Activated B cell treated with CpG ODN at 0.5 μM for 24 hours (primary cell): Measurements from ENCODE around the gene FBH1. TPM values are rescaled to one million over a fixed set of nuclear protein-coding genes. Genes with fewer than 3 reads are reported as not detected.

ENCODE experiments used
- ATAC-seq: fragments of 200-7000 bp; cut with Tn5 transposase; one replicate; pipeline ENCODE4 v1.10.0; 2021; ENCODE audit warnings: low read depth, mild to moderate bottlenecking, moderate library complexity
- CTCF ChIA-PET: fragments of 350-600 bp; sonication (Branson Sonifier 250); formaldehyde crosslinking; loops from one replicate; lab custom pipeline; 2021; ENCODE audit warnings: antibody characterized with exemption; lab: Charles Lee
- POLR2A ChIA-PET: fragments of 350-600 bp; sonication (Branson Sonifier 250); formaldehyde crosslinking; loops from one replicate; lab custom pipeline; 2021; ENCODE audit warnings: antibody characterized with exemption; lab: Charles Lee
- DNase-seq: peaks from one replicate; pipeline ENCODE4 v3.0.0; 2022
- H3K27ac Mint-ChIP-seq: one replicate; pipeline ENCODE4 v1.8.0; 2020; ENCODE audit warnings: mixed read lengths
- H3K27me3 Mint-ChIP-seq: one replicate; pipeline ENCODE4 v1.8.0; 2021; ENCODE audit warnings: mixed read lengths
- H3K36me3 Mint-ChIP-seq: one replicate; pipeline ENCODE4 v1.8.0; 2021; ENCODE audit warnings: low read depth, mixed read lengths
- H3K4me1 Mint-ChIP-seq: one replicate; pipeline ENCODE4 v1.8.0; 2021; ENCODE audit warnings: mixed read lengths
- H3K4me3 Mint-ChIP-seq: one replicate; pipeline ENCODE4 v1.8.0; 2020; ENCODE audit warnings: mild to moderate bottlenecking, mixed read lengths
- H3K9me3 Mint-ChIP-seq: one replicate; pipeline ENCODE4 v1.8.0; 2020; ENCODE audit warnings: mixed read lengths
- CTCF ChIP-seq: fragments of 200-600 bp; IDR thresholded peaks from one replicate; pipeline ENCODE4 v1.8.0; 2022; ENCODE audit warnings: antibody characterized with exemption, mild to moderate bottlenecking
- intact Hi-C: fragments of 100-400 bp; cut with micrococcal nuclease; formaldehyde crosslinking; loops from one replicate; pipeline ENCODE4 v1.15.1; 2024
- total RNA-seq: library from RNA; stranded (reverse); gene quantifications from 2 replicates; pipeline ENCODE4 v1.2.3, GENCODE V29; 2022

The FBH1 gene
- total RNA-seq, 1 donor from 2014 or later: 65.5 TPM

DNA sequence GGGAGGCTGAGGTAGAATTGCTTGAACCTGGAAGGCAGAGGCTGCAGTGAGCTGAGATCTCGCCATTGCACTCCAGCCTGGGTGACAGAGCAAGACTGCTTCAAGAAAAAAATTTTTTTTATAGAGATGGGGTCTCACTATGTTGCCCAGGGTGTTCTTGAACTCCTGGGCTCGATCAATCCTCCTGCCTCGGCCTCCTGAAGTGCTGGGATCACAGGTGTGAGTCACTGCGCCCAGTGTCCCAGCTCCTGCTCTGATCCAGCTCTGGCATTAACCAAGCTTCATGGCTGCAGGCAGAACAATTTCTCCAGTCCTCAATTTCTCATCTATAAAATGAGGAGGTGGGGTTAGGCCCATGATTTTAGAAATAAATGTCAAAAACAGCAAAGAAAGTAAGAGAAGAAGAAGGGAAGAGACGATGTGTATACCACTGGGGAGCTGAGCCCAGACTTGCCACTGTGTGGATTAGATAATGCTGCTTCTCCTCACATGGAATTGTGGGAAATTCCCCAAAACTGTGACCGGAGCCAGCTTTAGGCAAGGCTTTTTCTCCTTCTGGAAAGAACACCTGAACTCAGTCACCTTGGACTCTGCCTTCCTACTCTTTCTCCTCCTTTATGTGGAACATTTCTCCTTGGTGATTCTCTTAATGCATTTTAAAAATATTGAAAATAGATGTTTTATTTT is 61.8 kb downstream of the FBH1 start:
- intact Hi-C loops: no loop called here
- no peak for ATAC-seq
- no peak for DNase-seq
- Mint-ChIP-seq H3K4me1 (no peaks in the 10 kb centered on the region), H3K27me3 (no peaks in the 10 kb centered on the region), H3K36me3 (peaks cover 27% of the 10 kb centered on the region), H3K27ac (no peak overlapping the region), H3K4me3 (no peak overlapping the region), H3K9me3 (no peaks in the 10 kb centered on the region)
- TF ChIP-seq CTCF: no peak
- CTCF ChIA-PET: no interaction called here
- POLR2A ChIA-PET: no interaction called here

DNA sequence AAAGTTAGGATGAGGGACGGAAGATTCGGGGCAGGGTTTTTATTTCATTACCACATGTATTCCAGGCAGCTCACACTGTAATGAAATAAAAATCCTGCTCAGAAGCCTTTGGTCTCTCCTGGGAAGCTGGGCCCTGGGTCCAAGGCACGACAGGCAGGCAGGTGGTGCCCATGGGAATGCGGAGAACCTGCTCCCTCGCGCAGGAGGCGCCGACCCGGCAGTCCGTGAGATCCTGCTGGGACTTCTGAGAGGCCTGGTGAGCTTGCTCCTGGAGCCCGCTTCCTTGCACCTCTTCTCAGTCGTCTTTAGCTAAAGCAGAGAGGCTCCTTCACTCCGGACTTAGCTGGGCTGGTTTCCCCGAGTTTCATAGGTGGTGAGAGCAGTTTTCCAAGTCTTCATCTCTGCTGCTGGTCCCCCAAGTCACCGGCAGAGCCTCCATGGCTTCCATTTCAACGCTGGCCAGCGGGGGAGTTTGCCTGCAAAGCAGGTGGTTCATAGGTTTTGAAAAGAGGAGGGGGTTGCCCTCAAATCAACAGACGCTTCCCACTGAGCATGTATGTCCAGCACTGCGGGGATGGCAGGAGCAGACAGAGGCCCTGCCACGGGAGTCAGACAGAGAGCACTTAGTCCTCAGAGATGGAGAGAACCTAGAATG is 62.8 kb downstream of the FBH1 start:
- Mint-ChIP-seq H3K36me3 (peaks cover 29% of the 10 kb centered on the region), H3K27ac (no peak overlapping the region), H3K4me3 (no peak overlapping the region), H3K4me1 (no peaks in the 10 kb centered on the region), H3K27me3 (no peaks in the 10 kb centered on the region), H3K9me3 (no peaks in the 10 kb centered on the region)
- ChIA-PET CTCF (no interaction called here), POLR2A (interaction anchor here (0.7 kb wide), 1 partner anchor 23 kb away, joined by 3 read pairs; no protein-coding TSS in a partner anchor)
- no peak for TF ChIP-seq CTCF
- intact Hi-C loops: no loop called here
- no peak for DNase-seq
- no peak for ATAC-seq

DNA sequence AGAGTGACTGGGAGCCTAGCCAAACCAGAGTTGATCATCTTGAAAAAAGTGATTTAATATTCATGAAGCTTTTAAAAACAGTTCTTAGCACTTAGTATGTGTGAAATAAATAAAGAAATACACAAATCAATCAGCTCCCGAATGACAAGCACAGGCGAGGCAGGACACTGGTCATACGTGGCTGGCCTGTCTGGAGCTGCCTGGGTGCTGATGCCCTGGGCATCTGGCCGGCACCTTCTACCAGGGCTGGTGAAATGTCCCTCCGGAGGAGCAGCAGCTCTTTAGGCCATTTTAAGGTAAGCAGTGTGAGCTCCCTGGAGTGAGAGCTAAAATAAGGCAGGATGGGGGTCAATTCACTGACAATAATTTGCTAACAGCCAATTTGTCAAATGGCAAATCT is 63.6 kb downstream of the FBH1 start:
- intact Hi-C loops: no loop called here
- Mint-ChIP-seq H3K9me3 (no peaks in the 10 kb centered on the region), H3K27me3 (no peaks in the 10 kb centered on the region), H3K27ac (no peak overlapping the region), H3K36me3 (peaks cover 34% of the 10 kb centered on the region), H3K4me3 (no peak overlapping the region), H3K4me1 (no peaks in the 10 kb centered on the region)
- DNase-seq (no peak), ATAC-seq (no peak)
- TF ChIP-seq CTCF: no peak
- POLR2A ChIA-PET: no interaction called here
- CTCF ChIA-PET: no interaction called here

GRCh38 chr10:5956146-5956936 is 66.3 kb downstream of the FBH1 start:
- H3K4me1 Mint-ChIP-seq: no peaks in the 10 kb centered on the region
- DNase-seq: no peak
- H3K27me3 Mint-ChIP-seq: no peaks in the 10 kb centered on the region
- H3K27ac Mint-ChIP-seq: no peak overlapping the region
- CTCF ChIA-PET: no interaction called here
- H3K9me3 Mint-ChIP-seq: no peaks in the 10 kb centered on the region
- H3K4me3 Mint-ChIP-seq: no peak overlapping the region
- peaks cover 49% of the 10 kb centered on the region for H3K36me3 Mint-ChIP-seq
- TF ChIP-seq CTCF: no peak
- intact Hi-C loops: no loop called here
- POLR2A ChIA-PET: no interaction called here
- ATAC-seq: no peak

DNA sequence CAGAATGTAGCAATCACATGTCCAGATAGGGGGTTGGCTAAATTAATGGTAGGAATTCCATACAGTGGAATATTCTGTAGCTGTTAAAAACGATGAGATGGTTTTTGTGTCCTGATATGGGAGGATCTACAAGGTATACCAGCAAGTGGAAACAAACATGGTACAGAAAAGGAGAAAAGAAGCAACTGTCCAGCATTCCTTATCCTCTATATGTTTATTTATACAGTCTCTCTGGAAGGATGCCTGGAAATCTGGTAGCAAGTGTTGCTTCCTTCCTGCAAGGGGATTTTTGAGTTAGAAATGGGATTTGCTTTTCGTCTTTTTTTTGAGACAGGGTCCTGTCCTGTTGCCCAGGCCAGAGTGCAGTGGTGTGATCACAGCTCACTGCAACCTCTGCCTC is 68.0 kb downstream of the FBH1 start:
- intact Hi-C loops: no loop called here
- ATAC-seq: no peak
- no peak for TF ChIP-seq CTCF
- ChIA-PET POLR2A (no interaction called here), CTCF (no interaction called here)
- Mint-ChIP-seq H3K4me1 (no peaks in the 10 kb centered on the region), H3K9me3 (no peaks in the 10 kb centered on the region), H3K4me3 (no peak overlapping the region), H3K36me3 (peaks cover 49% of the 10 kb centered on the region), H3K27me3 (no peaks in the 10 kb centered on the region), H3K27ac (no peak overlapping the region)
- no peak for DNase-seq
